Measurements from ENCODE around the gene HSPA5.
"Not testable (repeated sequence)": the region's sequence is repeated elsewhere in the genome, so short reads cannot be mapped to it uniquely, and the experiment has no call there.

DNA sequence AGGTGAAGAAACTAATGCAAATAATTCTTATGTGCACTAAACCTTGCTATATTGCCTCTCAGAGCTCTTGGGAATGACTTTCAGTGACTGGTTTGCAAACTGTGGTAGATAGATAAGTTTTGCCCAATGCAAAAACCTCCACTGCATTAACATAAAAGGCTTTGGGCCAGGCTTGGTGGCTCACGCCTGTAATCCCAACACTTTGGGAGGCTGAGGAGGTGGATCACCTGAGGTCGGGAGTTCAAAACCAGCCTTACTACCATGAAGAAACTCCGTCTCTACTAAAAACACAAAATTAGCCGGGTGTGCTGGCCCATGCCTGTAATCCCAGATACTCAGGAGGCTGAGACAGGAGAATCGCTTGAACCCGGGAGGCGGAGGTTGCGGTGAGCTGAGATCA lies 7.0 kb downstream of the HSPA5 start:
- TF ChIP-seq POLR2A, CTCF, EP300 (IDR thresholded peaks at IDR 0.05): not testable (repeated sequence)

All from tibial nerve (tissue), 4 donors.